Measurements from ENCODE around the gene TESK1. TPM values are rescaled to one million over a fixed set of nuclear protein-coding genes. Genes with fewer than 3 reads are reported as not detected.
A peak's percentile ranks its signal among the peaks of the same experiment; 100 is the strongest.

Gene TESK1
- total and polyA plus RNA-seq, 9 donors, result 13.2 to 51.1 (median 35.0) TPM

DNA sequence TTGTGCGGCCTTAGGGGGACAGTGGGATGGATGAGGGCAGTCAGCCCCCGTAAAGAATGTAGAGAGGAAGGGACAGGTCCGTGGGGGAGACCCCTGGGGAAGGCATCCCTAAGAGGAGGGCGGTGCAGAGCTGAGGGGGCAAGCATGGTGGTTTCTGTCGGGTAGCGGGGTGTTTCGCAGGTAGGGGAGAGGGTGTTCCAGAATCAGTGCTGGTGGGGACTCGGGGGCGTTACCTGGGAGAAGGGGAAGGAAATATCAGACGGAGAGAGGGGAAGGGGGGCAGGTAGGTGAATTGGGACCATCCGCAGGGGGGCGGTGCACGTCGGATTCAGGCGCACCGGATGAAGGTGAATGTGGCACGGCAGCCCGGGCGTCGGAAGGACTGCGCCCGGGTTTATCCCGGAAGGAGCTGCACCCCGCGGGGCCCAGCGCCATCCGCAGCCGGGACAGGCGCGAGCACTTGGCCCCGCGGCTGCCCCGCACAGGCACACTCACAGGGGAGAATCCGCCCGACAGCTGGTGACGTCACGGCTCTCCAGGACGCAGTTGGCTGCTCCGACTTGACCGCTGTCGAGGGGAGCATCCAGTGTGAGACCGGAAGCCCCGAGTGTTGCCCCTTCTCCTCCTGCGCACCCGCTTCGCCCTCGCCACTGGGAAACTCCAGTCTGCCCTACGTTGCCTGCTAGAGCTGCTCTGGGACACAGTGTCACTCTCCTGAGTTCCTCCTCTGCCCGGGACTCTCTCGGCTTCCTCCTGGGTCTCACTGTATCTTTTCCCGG, 11.8 kb downstream of the TESK1 start:
- DNase-seq, result peak; percentile 59 to 75 (median 68)
- 7 to 8% (median 7%) methylated on average over 51 of the region's 51 CpGs for WGBS, 3 donors
- intact Hi-C loops (cut with DNase I), result no loop called here
- TF ChIP-seq EP300 (IDR thresholded peaks at IDR 0.05) (no peak), POLR2A (IDR thresholded peaks at IDR 0.05) (no peak)
- no peaks in the 10 kb centered on the region for H3K36me3 ChIP-seq
- H3K27ac ChIP-seq, result no peak overlapping the region
- H3K9me3 ChIP-seq, result no peaks in the 10 kb centered on the region
- H3K4me3 ChIP-seq, result peak overlapping the region; percentile 29
- H3K27me3 ChIP-seq, result no peaks in the 10 kb centered on the region
- H3K4me1 ChIP-seq (ENCODE audit: insufficient read depth), result no peaks in the 10 kb centered on the region

DNA sequence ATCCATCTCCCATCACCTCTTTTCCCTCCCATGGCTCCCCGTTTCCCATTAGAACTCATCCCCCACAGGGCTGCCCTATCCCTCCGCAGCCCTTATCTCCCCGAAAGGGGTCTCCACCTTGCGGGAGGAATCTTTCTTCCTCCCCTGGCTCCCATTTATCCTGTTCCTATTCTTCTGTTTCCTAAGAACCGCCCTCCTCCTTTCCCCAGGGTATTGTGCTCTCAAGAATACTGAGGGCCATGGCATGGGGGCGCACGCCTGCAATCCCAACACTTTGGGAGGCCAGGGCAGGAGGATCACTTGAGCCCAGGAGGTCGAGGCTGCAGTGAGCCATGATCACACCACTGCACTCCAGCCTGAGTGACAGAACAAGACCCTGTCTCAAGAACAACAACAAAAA, 12.5 kb downstream of the TESK1 start:
- 54 to 61% (median 56%) methylated on average over 8 of the region's 8 CpGs for WGBS, 3 donors
- no peaks in the 10 kb centered on the region for H3K4me1 ChIP-seq (ENCODE audit: insufficient read depth)
- H3K27ac ChIP-seq, result no peak overlapping the region

DNA sequence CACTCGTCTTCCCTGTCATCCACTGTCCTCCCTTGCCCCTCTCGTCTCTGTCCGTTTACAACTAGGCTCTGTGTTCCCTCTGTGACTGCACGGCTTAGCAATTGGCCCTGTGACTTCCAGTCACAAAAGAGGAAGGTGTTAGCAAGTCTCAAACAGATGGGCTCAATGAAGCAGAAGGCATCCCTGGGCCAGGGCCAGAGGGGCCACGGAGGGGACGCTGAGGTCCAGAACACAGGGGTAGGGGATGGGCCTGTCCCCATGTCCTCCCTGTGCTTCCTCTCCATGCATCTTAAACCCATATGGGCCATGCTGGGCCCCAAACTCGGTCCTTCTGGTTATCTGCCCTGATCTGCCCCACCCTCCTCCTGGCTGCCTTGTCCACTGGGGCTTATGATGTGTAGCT, 13.3 kb downstream of the TESK1 start, which contains the start of gene CD72:
Gene CD72, minus strand, starts transcription at position 89 of the 403 bp plus-strand sequence. CDS start 110 bp downstream, outside the sequence.
- Histone ChIP-seq H3K4me1 (ENCODE audit: insufficient read depth) (no peaks in the 10 kb centered on the region), H3K27ac (no peak within 1 kb of the TSS), H3K9me3 (no peaks in the 10 kb centered on the region), H3K36me3 (no peaks in the 10 kb centered on the region), H3K27me3 (no peaks in the 10 kb centered on the region), H3K4me3 (peak within 1 kb of the TSS; percentile 29)
- TF ChIP-seq EP300 (IDR thresholded peaks at IDR 0.05), result no peak
- TF ChIP-seq, protein P1, sequence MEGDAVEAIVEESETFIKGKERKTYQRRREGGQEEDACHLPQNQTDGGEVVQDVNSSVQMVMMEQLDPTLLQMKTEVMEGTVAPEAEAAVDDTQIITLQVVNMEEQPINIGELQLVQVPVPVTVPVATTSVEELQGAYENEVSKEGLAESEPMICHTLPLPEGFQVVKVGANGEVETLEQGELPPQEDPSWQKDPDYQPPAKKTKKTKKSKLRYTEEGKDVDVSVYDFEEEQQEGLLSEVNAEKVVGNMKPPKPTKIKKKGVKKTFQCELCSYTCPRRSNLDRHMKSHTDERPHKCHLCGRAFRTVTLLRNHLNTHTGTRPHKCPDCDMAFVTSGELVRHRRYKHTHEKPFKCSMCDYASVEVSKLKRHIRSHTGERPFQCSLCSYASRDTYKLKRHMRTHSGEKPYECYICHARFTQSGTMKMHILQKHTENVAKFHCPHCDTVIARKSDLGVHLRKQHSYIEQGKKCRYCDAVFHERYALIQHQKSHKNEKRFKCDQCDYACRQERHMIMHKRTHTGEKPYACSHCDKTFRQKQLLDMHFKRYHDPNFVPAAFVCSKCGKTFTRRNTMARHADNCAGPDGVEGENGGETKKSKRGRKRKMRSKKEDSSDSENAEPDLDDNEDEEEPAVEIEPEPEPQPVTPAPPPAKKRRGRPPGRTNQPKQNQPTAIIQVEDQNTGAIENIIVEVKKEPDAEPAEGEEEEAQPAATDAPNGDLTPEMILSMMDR (IDR thresholded peaks at IDR 0.05), result no peak
- no peak for TF ChIP-seq POLR2A (IDR thresholded peaks at IDR 0.05)
- no peak for DNase-seq
- intact Hi-C loops (cut with DNase I), result no loop called here
- WGBS, 3 donors, result 68 to 80% (median 71%) methylated on average over 7 of the region's 7 CpGs

More for the DNA sequence above, 12.5 kb downstream of the TESK1 start:
- no peak for DNase-seq
- H3K36me3 ChIP-seq, result no peaks in the 10 kb centered on the region
- no peaks in the 10 kb centered on the region for H3K9me3 ChIP-seq
- TF ChIP-seq EP300 (IDR thresholded peaks at IDR 0.05) (no peak), POLR2A (IDR thresholded peaks at IDR 0.05) (no peak)
- TF ChIP-seq, protein P1 (IDR thresholded peaks at IDR 0.05), result no peak
- intact Hi-C loops (cut with DNase I), result no loop called here
- no peak overlapping the region for H3K4me3 ChIP-seq
- no peaks in the 10 kb centered on the region for H3K27me3 ChIP-seq

DNA sequence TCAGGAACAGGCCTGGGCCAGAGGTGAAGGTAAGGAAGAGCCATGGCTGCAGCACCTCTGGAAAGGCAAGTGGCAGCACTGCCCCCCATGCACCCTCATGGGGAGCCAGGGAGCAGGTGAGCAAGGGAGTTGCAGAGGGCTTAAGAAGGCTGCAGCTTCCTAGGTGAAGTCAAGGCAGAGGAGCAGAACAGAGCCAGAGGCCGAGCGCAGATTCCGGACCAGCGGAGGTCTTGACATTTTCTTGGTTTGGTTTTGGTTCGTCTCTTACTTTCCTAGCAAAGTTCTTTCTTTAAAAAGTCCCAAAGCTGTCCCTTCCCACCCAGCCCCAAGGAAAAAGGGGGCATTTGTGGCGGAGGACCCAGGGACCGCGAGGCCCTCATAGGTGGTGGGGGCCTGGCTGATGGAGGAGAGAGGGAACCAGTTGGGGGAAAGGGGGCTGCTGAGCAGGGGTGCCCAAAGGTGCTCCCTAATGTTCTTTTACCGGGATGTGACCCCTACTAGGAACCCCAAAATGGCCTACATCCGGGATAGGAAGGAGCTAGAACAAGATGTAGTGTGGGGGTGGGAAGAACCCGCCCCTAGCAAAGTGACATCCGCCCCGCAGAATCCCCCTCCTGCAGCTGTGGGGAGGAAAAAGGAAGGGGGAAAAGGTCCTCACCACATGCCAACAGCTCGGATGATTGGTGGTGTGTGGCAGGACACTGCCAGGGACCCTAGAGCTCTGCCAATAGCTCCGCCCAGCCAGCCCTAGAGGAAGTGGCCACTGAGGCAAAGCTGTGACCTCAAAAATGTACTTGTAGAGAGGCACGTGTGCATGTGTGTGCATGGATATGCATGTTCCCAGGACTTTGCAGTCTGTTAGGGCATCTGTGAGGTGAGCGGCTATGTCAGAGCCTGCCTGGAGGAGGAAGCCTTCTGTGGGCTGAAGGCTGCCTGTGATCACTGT, 14.1 kb downstream of the TESK1 start:
- H3K9me3 ChIP-seq, result no peaks in the 10 kb centered on the region
- 85 to 89% (median 87%) methylated on average over 17 of the region's 17 CpGs for WGBS, 3 donors
- H3K27ac ChIP-seq, result no peak overlapping the region
- no peaks in the 10 kb centered on the region for H3K27me3 ChIP-seq
- no peaks in the 10 kb centered on the region for H3K4me1 ChIP-seq (ENCODE audit: insufficient read depth)
- no peak overlapping the region for H3K4me3 ChIP-seq
- intact Hi-C loops (cut with DNase I), result no loop called here
- DNase-seq, result no peak
- H3K36me3 ChIP-seq, result no peaks in the 10 kb centered on the region
- TF ChIP-seq, protein P1 (IDR thresholded peaks at IDR 0.05), result no peak
- TF ChIP-seq POLR2A (IDR thresholded peaks at IDR 0.05), result no peak
- no peak for TF ChIP-seq EP300 (IDR thresholded peaks at IDR 0.05)
